GM12878 (cell line): Measurements from ENCODE around the gene MEGF6. TPM values are rescaled to one million over a fixed set of nuclear protein-coding genes. Genes with fewer than 3 reads are reported as not detected.

Experiments used
- ATAC-seq: fragments of 200-7000 bp; cut with Tn5 transposase; 3 replicates; pipeline ENCODE4 v1.9.1; 2020; ENCODE audit warnings: mild to moderate bottlenecking, moderate library complexity
- BruUV-seq: library from RNA; stranded (reverse); fragments of 400-500 nt; replicated peaks from 2 replicates; lab custom pipeline; 2021; lab: Mats Ljungman, UMichigan
- CTCF ChIA-PET: fragments of 300-600 bp; sonication (Branson Sonifier 250); formaldehyde crosslinking; extraction: SDS; loops from one replicate; lab custom pipeline; 2021; ENCODE audit warnings: inconsistent platforms; lab: Yijun Ruan, JAX
- POLR2A ChIA-PET: fragments of 350-600 bp; formaldehyde crosslinking; extraction: SDS; loops from one replicate; lab custom pipeline; 2021; ENCODE audit warnings: inconsistent platforms; lab: Charles Lee
- RAD21 ChIA-PET: fragments of 300-600 bp; sonication (Branson Sonifier 250); formaldehyde crosslinking; loops from one replicate; lab custom pipeline; 2023; ENCODE audit warnings: antibody characterized with exemption; ENCODE audit not compliant: unreplicated experiment; lab: Charles Lee
- SMC1A ChIA-PET: fragments of 300-600 bp; sonication (Branson Sonifier 250); formaldehyde crosslinking; loops from one replicate; lab custom pipeline; 2023; ENCODE audit not compliant: unreplicated experiment, uncharacterized antibody; lab: Charles Lee
- DNase-seq: peaks from one replicate; pipeline ENCODE4 v3.0.0-alpha.2; 2011; ENCODE audit warnings: low read depth, low spot score
- FAIRE-seq: peaks from 3 replicates; lab custom pipeline; 2011; peaks lifted over from hg19 to GRCh38; lab: Jason Lieb, UNC
- H2AFZ ChIP-seq: 2 replicates; pipeline ENCODE4 v1.6.0; 2011; ENCODE audit warnings: low read depth, low read length, control low read depth; ENCODE audit not compliant: control insufficient read depth
- H3K27ac ChIP-seq: 2 replicates; pipeline ENCODE4 v1.5.1; 2011; ENCODE audit warnings: control low read depth; ENCODE audit not compliant: control insufficient read depth, insufficient read depth
- H3K27me3 ChIP-seq, 2 experiments: replicated peaks in 1 of 2; 2 replicates each; pipeline versions ENCODE4 v1.6.0 to v1.6.1; 2011; ENCODE audit warnings: low read length in 1 of 2; ENCODE audit not compliant: control insufficient read depth in 2 of 2, insufficient read depth in 2 of 2
- H3K36me3 ChIP-seq, 2 experiments: 2 replicates each; pipeline ENCODE4 v1.5.1; 2011; ENCODE audit warnings: low read length in 1 of 2; ENCODE audit not compliant: control insufficient read depth in 2 of 2, insufficient read depth in 2 of 2
- H3K4me1 ChIP-seq: 2 replicates; pipeline ENCODE4 v1.6.1; 2011; ENCODE audit warnings: mild to moderate bottlenecking, low read length, moderate library complexity, mixed read lengths; ENCODE audit not compliant: control insufficient read depth, insufficient read depth
- H3K4me2 ChIP-seq: 2 replicates; pipeline ENCODE4 v1.6.0; 2011; ENCODE audit warnings: control low read depth; ENCODE audit not compliant: control insufficient read depth, insufficient read depth
- H3K4me3 ChIP-seq: fragments of 200-600 bp; sonication (generic); 2 replicates; pipeline ENCODE4 v1.5.1; 2016
- H3K79me2 ChIP-seq: 2 replicates; pipeline ENCODE4 v1.6.0; 2011; ENCODE audit warnings: low read length; ENCODE audit not compliant: control insufficient read depth, insufficient read depth
- H3K9ac ChIP-seq: 2 replicates; pipeline ENCODE4 v1.8.0; 2011; ENCODE audit warnings: low read length, control low read depth, mixed read lengths; ENCODE audit not compliant: control insufficient read depth, insufficient read depth
- H3K9me3 ChIP-seq: replicated peaks from 3 replicates; pipeline ENCODE4 v1.5.1; 2011; ENCODE audit warnings: mild to moderate bottlenecking, low read length; ENCODE audit not compliant: control insufficient read depth, insufficient read depth
- H4K20me1 ChIP-seq: 2 replicates; pipeline ENCODE4 v1.6.0; 2011; ENCODE audit not compliant: control insufficient read depth, insufficient read depth
- CBFB ChIP-seq: IDR thresholded peaks from 2 replicates; pipeline ENCODE4 v1.6.1; 2016; ENCODE audit warnings: antibody characterized with exemption, low read depth
- ETV6 ChIP-seq, 2 experiments: fragments of 450-650 bp in 1 of 2; IDR thresholded peaks in 1 of 2; conservative IDR thresholded peaks in 1 of 2; 2 replicates each; pipeline ENCODE4 v1.6.1; 2014; ENCODE audit warnings: antibody characterized with exemption in 1 of 2, borderline replicate concordance in 1 of 2, low read depth in 1 of 2, mild to moderate bottlenecking in 1 of 2, moderate library complexity in 1 of 2
- IKZF2 ChIP-seq, 2 experiments: fragments of 450-650 bp; IDR thresholded peaks; 2 replicates each; pipeline ENCODE4 v1.6.1; 2017; ENCODE audit warnings: mild to moderate bottlenecking in 2 of 2, moderate library complexity in 2 of 2
- KDM1A ChIP-seq: fragments of 200-600 bp; sonication (generic); IDR thresholded peaks from 2 replicates; pipeline ENCODE4 v1.6.1; 2016; ENCODE audit warnings: borderline replicate concordance
- RUNX3 ChIP-seq: IDR thresholded peaks from 2 replicates; pipeline ENCODE4 v1.6.1; 2012; ENCODE audit warnings: low read length, inconsistent platforms
- SMC3 ChIP-seq: IDR thresholded peaks from 2 replicates; pipeline ENCODE4 v1.6.1; 2011; ENCODE audit warnings: low read length, improper control_type of control experiment, borderline replicate concordance
- TCF3 ChIP-seq: IDR thresholded peaks from 2 replicates; pipeline ENCODE4 v1.6.1; 2012; ENCODE audit warnings: low read depth, mild to moderate bottlenecking, low read length, borderline replicate concordance; ENCODE audit not compliant: insufficient read depth
- ZNF274 ChIP-seq: IDR thresholded peaks from one replicate; pipeline ENCODE4 v1.8.0; 2011; ENCODE audit not compliant: insufficient read length, insufficient read depth
- WGBS: methylation state at CpG from one replicate; pipeline ENCODE4 v1.1.6; 2016; ENCODE audit warnings: low lambda C conversion rate; ENCODE audit not compliant: insufficient replicate concordance, insufficient coverage; ENCODE audit errors: missing lambda C conversion rate; 5-methylcytosine and 5-hydroxymethylcytosine counted together
- in situ Hi-C: fragments of 300-500 bp; cut with MboI; formaldehyde crosslinking; loops from 9 replicates; pipeline ENCODE4 v1.14.3; 2018; ENCODE audit warnings: mixed read lengths
- intact Hi-C: fragments of 100-400 bp; cut with micrococcal nuclease; formaldehyde crosslinking; loops from one replicate; pipeline ENCODE4 v1.14.2; 2022; ENCODE audit not compliant: unreplicated experiment
- polyA plus RNA-seq, 11 experiments: library from polyadenylated mRNA; depleted of rRNA in 4 of 11; unstranded in 6 of 11; stranded (reverse) in 5 of 11; fragments of >200 nt; fragmentation: Nextera tagmentation in 4 of 11; fragmentation: Illumina TruSeq in 1 of 11; extraction: Ambion mirVana in 4 of 11; extraction: Trizol in 1 of 11; gene quantifications; 1 replicate in 1 of 11; 2 replicates in 10 of 11; pipeline versions ENCODE4 v1.2.1 to v1.2.3, GENCODE V29; 2011 to 2016; ENCODE audit warnings: inconsistent platforms in 2 of 11, missing spikeins in 2 of 11, low read depth in 1 of 11
- total RNA-seq, 4 experiments: library from RNA; depleted of rRNA in 3 of 4; stranded (reverse); fragments of >200 nt in 3 of 4; fragmentation: Illumina TruSeq in 1 of 4; extraction: Trizol in 1 of 4; gene quantifications; 2 replicates each; pipeline versions ENCODE4 v1.2.1 to v1.2.3, GENCODE V29; 2013 to 2021
- TF ChIP-seq, protein P1 (sequence below): fragments of 150-350 bp; IDR thresholded peaks from 2 replicates; pipeline ENCODE4 v1.6.1; 2016; ENCODE audit warnings: low read depth, low read length
- TF ChIP-seq, protein P2 (sequence below): IDR thresholded peaks from 2 replicates; pipeline ENCODE4 v1.6.1; 2011; ENCODE audit warnings: borderline replicate concordance, low read depth, mild to moderate bottlenecking, moderate library complexity, low read length; ENCODE audit not compliant: insufficient read depth, poor library complexity, severe bottlenecking

MEGF6 gene
- total and polyA plus RNA-seq, 10 of the 15 experiments (the other 5 are each of a cell fraction or from before 2014, with no cell fraction given) = 0.03 to 0.41 TPM; not detected in 8

DNA sequence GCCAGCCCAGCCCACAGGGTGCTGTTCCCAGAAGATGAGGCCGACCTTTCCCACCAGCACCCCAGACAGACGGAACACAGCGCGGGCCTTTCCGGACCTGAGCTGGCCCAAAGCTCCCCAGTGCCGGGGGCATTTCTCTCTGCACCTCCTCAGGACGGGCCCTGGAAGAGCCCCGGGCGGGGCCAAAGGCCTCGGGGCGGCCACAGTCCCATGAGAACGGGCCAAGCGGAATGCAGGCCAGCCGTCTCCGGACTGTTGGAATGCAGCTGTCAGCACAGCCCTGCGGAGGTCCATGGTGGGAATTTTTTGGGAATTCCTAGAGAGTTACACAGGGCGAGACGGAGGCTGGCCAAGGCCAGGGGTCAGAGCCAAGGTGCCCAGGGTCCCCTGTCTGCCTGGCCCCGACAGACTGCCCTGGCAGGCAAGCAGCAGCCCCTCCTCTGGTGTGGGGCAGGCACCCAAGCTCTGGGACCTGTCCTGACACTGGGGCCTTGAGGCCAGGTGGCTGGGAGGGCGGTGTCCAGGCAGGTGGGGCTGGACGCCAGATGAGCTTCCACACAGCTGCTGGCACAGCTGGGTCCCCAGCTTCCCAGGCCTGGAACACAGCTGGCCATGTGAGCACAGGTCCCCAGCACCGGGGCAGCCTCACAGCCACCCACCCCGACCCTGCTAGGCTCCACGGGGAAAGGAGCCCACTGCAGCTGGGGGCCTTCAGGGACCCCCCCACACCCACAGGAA is 63.0 kb downstream of the MEGF6 start (continued):
- no peak for TF ChIP-seq TCF3
- TF ChIP-seq, all 136 proteins: peak for 0

DNA sequence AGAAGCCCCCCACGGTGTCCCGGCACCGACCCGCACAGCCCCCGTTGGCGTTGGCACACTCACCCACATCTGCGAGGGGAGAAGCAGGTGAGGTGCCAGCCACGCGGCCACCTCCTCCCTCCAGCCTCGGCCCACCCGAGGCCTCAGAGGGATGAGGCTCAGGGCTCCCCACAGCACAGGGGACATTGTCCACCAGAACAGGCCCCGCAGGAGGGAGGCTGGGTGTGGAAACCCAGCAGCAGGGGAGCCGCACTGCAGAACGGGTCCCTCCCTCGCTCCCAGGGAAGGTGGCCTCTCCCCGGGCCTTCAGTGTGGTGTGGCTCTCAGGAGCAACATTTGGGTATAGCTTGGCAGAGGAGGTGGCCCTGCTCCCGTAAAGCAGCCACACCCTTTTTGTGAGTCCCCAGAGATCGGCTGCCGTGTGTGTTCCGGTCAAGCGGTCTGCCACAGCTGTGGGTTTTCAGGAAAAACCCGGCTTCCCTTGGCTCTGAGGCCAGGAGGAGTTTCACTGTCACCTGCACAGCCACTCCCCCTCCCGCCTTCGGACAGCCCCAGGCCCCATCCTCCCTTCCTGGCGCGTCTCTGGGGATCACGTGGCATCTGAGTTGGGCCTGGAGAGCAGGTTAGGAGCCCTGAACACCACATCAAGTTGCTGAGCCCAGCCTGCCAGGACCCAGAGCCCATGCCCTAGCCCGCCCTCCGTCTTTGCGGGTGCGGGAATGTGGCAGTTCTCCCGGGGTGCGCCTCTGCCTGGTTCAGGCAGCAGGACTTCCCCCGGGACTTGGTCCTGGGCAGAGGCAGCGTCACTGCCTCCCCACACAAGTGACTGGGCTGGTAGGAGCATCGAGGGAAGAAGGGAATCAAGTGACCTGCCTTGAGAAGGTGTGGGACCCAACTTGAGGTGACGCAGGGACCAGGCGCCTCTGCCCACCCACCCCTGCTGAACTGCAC is 64.0 kb downstream of the MEGF6 start:
- intact Hi-C loops (no loop called here), in situ Hi-C loops (no loop called here)
- TF ChIP-seq SMC3 (no peak), ETV6 (conservative IDR thresholded peaks at IDR 0.05 in 1 of 2, IDR thresholded peaks at IDR 0.05 in 1 of 2; ENCODE audit: borderline replicate concordance in 1 of 2, low read depth in 1 of 2) (no peak), KDM1A (no peak), ZNF274 (no peak), IKZF2 (IDR thresholded peaks at IDR 0.05) (no peak), RUNX3 (no peak), CBFB (no peak)
- TF ChIP-seq, protein P1, sequence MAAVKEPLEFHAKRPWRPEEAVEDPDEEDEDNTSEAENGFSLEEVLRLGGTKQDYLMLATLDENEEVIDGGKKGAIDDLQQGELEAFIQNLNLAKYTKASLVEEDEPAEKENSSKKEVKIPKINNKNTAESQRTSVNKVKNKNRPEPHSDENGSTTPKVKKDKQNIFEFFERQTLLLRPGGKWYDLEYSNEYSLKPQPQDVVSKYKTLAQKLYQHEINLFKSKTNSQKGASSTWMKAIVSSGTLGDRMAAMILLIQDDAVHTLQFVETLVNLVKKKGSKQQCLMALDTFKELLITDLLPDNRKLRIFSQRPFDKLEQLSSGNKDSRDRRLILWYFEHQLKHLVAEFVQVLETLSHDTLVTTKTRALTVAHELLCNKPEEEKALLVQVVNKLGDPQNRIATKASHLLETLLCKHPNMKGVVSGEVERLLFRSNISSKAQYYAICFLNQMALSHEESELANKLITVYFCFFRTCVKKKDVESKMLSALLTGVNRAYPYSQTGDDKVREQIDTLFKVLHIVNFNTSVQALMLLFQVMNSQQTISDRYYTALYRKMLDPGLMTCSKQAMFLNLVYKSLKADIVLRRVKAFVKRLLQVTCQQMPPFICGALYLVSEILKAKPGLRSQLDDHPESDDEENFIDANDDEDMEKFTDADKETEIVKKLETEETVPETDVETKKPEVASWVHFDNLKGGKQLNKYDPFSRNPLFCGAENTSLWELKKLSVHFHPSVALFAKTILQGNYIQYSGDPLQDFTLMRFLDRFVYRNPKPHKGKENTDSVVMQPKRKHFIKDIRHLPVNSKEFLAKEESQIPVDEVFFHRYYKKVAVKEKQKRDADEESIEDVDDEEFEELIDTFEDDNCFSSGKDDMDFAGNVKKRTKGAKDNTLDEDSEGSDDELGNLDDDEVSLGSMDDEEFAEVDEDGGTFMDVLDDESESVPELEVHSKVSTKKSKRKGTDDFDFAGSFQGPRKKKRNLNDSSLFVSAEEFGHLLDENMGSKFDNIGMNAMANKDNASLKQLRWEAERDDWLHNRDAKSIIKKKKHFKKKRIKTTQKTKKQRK = no peak
- TF ChIP-seq, protein P2, sequence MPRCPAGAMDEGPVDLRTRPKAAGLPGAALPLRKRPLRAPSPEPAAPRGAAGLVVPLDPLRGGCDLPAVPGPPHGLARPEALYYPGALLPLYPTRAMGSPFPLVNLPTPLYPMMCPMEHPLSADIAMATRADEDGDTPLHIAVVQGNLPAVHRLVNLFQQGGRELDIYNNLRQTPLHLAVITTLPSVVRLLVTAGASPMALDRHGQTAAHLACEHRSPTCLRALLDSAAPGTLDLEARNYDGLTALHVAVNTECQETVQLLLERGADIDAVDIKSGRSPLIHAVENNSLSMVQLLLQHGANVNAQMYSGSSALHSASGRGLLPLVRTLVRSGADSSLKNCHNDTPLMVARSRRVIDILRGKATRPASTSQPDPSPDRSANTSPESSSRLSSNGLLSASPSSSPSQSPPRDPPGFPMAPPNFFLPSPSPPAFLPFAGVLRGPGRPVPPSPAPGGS = no peak
- H3K27me3 ChIP-seq = no peaks in the 10 kb centered on the region
- no peaks in the 10 kb centered on the region for H3K9me3 ChIP-seq
- 37% methylated on average over 38 of the region's 38 CpGs for WGBS
- no peaks in the 10 kb centered on the region for H4K20me1 ChIP-seq
- no peaks in the 10 kb centered on the region for H3K36me3 ChIP-seq
- no peaks in the 10 kb centered on the region for H3K4me1 ChIP-seq
- no peak overlapping the region for H2AFZ ChIP-seq
- no peak for DNase-seq
- H3K79me2 ChIP-seq = no peaks in the 10 kb centered on the region
- H3K4me3 ChIP-seq = no peak overlapping the region
- FAIRE-seq = no peak
- ChIA-PET POLR2A (no interaction called here), CTCF (no interaction called here), RAD21 (no interaction called here), SMC1A (no interaction called here)
- H3K9ac ChIP-seq = no peak overlapping the region
- no TSS peak for BruUV-seq
- no peak overlapping the region for H3K27ac ChIP-seq
- H3K4me2 ChIP-seq = no peak overlapping the region
- no peak for ATAC-seq
